HG03442 (cell line): ENCODE measurements around the gene RFNG.
A peak's percentile ranks its signal among the peaks of the same experiment; 100 is the strongest.

ENCODE experiments used
- ATAC-seq: cut with Tn5 transposase; IDR thresholded peaks from one replicate; pipeline ENCODE4 v1.9.1; 2021; ENCODE audit warnings: mild to moderate bottlenecking, moderate library complexity; ENCODE audit not compliant: unreplicated experiment

Gene RFNG

GRCh38 chr17:82029990-82030469 is 21.6 kb downstream of the RFNG start:
- no peak for ATAC-seq

GRCh38 chr17:82029391-82029790 is 22.2 kb downstream of the RFNG start:
- ATAC-seq, result no peak

- ATAC-seq, result no peak
Measured at GRCh38 chr17:82028966-82029365, 22.6 kb downstream of the RFNG start.

- ATAC-seq, result no peak
Measured at GRCh38 chr17:82028246-82028645, 23.4 kb downstream of the RFNG start.

GRCh38 chr17:82025401-82026107 is 26.1 kb downstream of the RFNG start:
- ATAC-seq, result no peak

- ATAC-seq, result no peak
Measured at GRCh38 chr17:82024859-82025258, 26.8 kb downstream of the RFNG start.

- peak; percentile 2 for ATAC-seq
Measured at GRCh38 chr17:82023447-82024241, 28.0 kb downstream of the RFNG start.

GRCh38 chr17:82022981-82023446 is 28.6 kb downstream of the RFNG start, which contains the start of gene LRRC45:
LRRC45 (plus strand) TSS chr17:82023305; CDS start chr17:82023644, 339 bp downstream.
- peak; percentile 83 for ATAC-seq

- ATAC-seq, result no peak
Measured at GRCh38 chr17:82022310-82022980, 29.2 kb downstream of the RFNG start, which contains the start of gene CENPX. CENPX (minus strand) TSS chr17:82022878; CDS start chr17:82022861, 17 bp downstream.

- ATAC-seq, result no peak
Measured at GRCh38 chr17:82021900-82022309, 29.7 kb downstream of the RFNG start.

- no peak for ATAC-seq
Measured at GRCh38 chr17:82021107-82021899, 30.3 kb downstream of the RFNG start.

- ATAC-seq, result no peak
Measured at GRCh38 chr17:82020572-82021106, 31.0 kb downstream of the RFNG start.

GRCh38 chr17:82019690-82020571 is 31.7 kb downstream of the RFNG start:
- ATAC-seq, result no peak

- no peak for ATAC-seq
Measured at GRCh38 chr17:82018989-82019689, 32.5 kb downstream of the RFNG start.

GRCh38 chr17:82018152-82018988 is 33.2 kb downstream of the RFNG start:
- ATAC-seq, result no peak

- no peak for ATAC-seq
Measured at GRCh38 chr17:82017612-82018151, 33.9 kb downstream of the RFNG start.

GRCh38 chr17:82016875-82017459 is 34.6 kb downstream of the RFNG start:
- ATAC-seq, result no peak
